Stimulated activated CD8-positive, alpha-beta memory T cell treated with anti-CD3 and anti-CD28 coated beads, Interleukin-12 subunit alpha, Interleukin-12 subunit beta, amount 100 ng/mL, for 1 hour (primary cell): ENCODE results near the gene WSB1.

Experiments used
- DNase-seq: peaks from one replicate; pipeline ENCODE4 v3.0.0-alpha.2; 2020; ENCODE audit warnings: low read depth

WSB1 gene

GRCh38 chr17:27280527-27280926, 13.4 kb upstream of the WSB1 start:
- DNase-seq, result no peak

- DNase-seq, result no peak
These were observed 12.5 kb upstream of the WSB1 start for GRCh38 chr17:27281438-27281837.

GRCh38 chr17:27282054-27282551, 11.8 kb upstream of the WSB1 start:
- no peak for DNase-seq

- DNase-seq, result no peak
These were observed 10.9 kb upstream of the WSB1 start for GRCh38 chr17:27283060-27283459.

- no peak for DNase-seq
These were observed 10.2 kb upstream of the WSB1 start for GRCh38 chr17:27283751-27284150.

- DNase-seq, result no peak
These were observed 9.0 kb upstream of the WSB1 start for GRCh38 chr17:27284811-27285415.

GRCh38 chr17:27285516-27285915, 8.4 kb upstream of the WSB1 start:
- DNase-seq, result no peak

- no peak for DNase-seq
These were observed 5.7 kb upstream of the WSB1 start for GRCh38 chr17:27288183-27288582.

GRCh38 chr17:27289856-27290255, 4.1 kb upstream of the WSB1 start:
- no peak for DNase-seq

- DNase-seq, result no peak
These were observed 2.9 kb upstream of the WSB1 start for GRCh38 chr17:27290916-27291598.

- DNase-seq, result no peak
These were observed 486 bp upstream of the WSB1 start for GRCh38 chr17:27293359-27293897.

GRCh38 chr17:27294689-27295630, 1.0 kb downstream of the WSB1 start:
- DNase-seq, result no peak

- DNase-seq, result no peak
These were observed 2.0 kb downstream of the WSB1 start for GRCh38 chr17:27295945-27296344.

GRCh38 chr17:27296428-27296979, 2.6 kb downstream of the WSB1 start:
- DNase-seq, result no peak

GRCh38 chr17:27299384-27300049, 5.6 kb downstream of the WSB1 start:
- DNase-seq, result no peak

GRCh38 chr17:27303734-27304133, 9.8 kb downstream of the WSB1 start:
- no peak for DNase-seq

- DNase-seq, result no peak
These were observed 12.4 kb downstream of the WSB1 start for GRCh38 chr17:27306276-27306835.

GRCh38 chr17:27310565-27311110, 16.7 kb downstream of the WSB1 start:
- DNase-seq, result no peak

- no peak for DNase-seq
These were observed 19.4 kb downstream of the WSB1 start for GRCh38 chr17:27313301-27313700.

- DNase-seq, result no peak
These were observed 21.4 kb downstream of the WSB1 start for GRCh38 chr17:27315322-27315721.
